K562 (cell line): ENCODE results near the gene TMEM33. TPM values are rescaled to one million over a fixed set of nuclear protein-coding genes. Genes with fewer than 3 reads are reported as not detected.
A peak's percentile ranks its signal among the peaks of the same experiment; 100 is the strongest.

ENCODE experiments used
- BDP1 ChIP-seq: IDR thresholded peaks from 3 replicates; pipeline ENCODE4 v1.6.1; 2011; ENCODE audit not compliant: insufficient read length, insufficient read depth
- BRCA1 ChIP-seq, 2 experiments: fragments of 450-650 bp in 1 of 2; sonication (generic) in 1 of 2; formaldehyde crosslinking in 1 of 2; IDR thresholded peaks; 2 replicates each; pipeline versions ENCODE4 v1.5.0 to v1.6.1; 2017 to 2020; ENCODE audit warnings: mild to moderate bottlenecking in 1 of 2, missing genetic modification reagents in 1 of 2
- CHD1 ChIP-seq: fragments of 200-600 bp; sonication (generic); IDR thresholded peaks from one replicate; pipeline ENCODE4 v1.6.1; 2012; ENCODE audit warnings: mild to moderate bottlenecking, moderate library complexity, low read length, inconsistent platforms
- CTBP1 ChIP-seq: fragments of 450-650 bp; IDR thresholded peaks from 2 replicates; pipeline ENCODE4 v1.6.1; 2016; ENCODE audit warnings: borderline replicate concordance
- DPF2 ChIP-seq: fragments of 450-650 bp; IDR thresholded peaks from 2 replicates; pipeline ENCODE4 v1.6.1; 2016
- FOS ChIP-seq: IDR thresholded peaks from 3 replicates; pipeline ENCODE4 v1.6.1; 2011; ENCODE audit not compliant: insufficient read length; ENCODE audit errors: extremely low read depth
- GABPB1 ChIP-seq: sonication (generic); formaldehyde crosslinking; IDR thresholded peaks from 2 replicates; pipeline ENCODE4 v1.8.0; 2022; ENCODE audit warnings: mild to moderate bottlenecking, missing genetic modification reagents
- HDAC3 ChIP-seq: fragments of 450-650 bp; IDR thresholded peaks from 2 replicates; pipeline ENCODE4 v1.6.1; 2018; ENCODE audit warnings: borderline replicate concordance, mild to moderate bottlenecking, moderate library complexity; ENCODE audit not compliant: partially characterized antibody
- JUND ChIP-seq, 2 experiments: IDR thresholded peaks; 2 replicates in 1 of 2; 3 replicates in 1 of 2; pipeline ENCODE4 v1.6.1; 2011; ENCODE audit warnings: borderline replicate concordance in 2 of 2, low read depth in 2 of 2, low read length in 2 of 2, improper control_type of control experiment in 1 of 2, missing biosample characterization in 1 of 2, missing genetic modification characterization in 1 of 2, missing genetic modification reagents in 1 of 2
- KLF1 ChIP-seq: fragments of 450-650 bp; IDR thresholded peaks from 2 replicates; pipeline ENCODE4 v1.6.1; 2016; ENCODE audit warnings: missing genetic modification characterization, missing compliant biosample characterization
- POLR2A ChIP-seq: fragments of 450-650 bp; conservative IDR thresholded peaks from 2 replicates; pipeline ENCODE4 v1.6.1; 2016
- POLR2H ChIP-seq: IDR thresholded peaks from 2 replicates; pipeline ENCODE4 v1.6.1; 2016; ENCODE audit warnings: missing genetic modification characterization, low read depth, mild to moderate bottlenecking, control low read depth, missing compliant biosample characterization, moderate library complexity
- RB1 ChIP-seq: fragments of 450-650 bp; IDR thresholded peaks from 2 replicates; pipeline ENCODE4 v1.6.1; 2017; ENCODE audit warnings: low read depth, mild to moderate bottlenecking
- SIN3A ChIP-seq, 2 experiments: fragments of 150-350 bp in 1 of 2; IDR thresholded peaks; 2 replicates each; pipeline ENCODE4 v1.6.1; 2011 to 2016; ENCODE audit warnings: borderline replicate concordance in 2 of 2, low read depth in 2 of 2, low read length in 2 of 2, mild to moderate bottlenecking in 2 of 2, moderate library complexity in 2 of 2; ENCODE audit not compliant: control insufficient read depth in 1 of 2
- SMAD4 ChIP-seq: fragments of 250-450 bp; sonication (Bioruptor Pico); conservative IDR thresholded peaks from 2 replicates; pipeline ENCODE4 v1.8.0; 2021; ENCODE audit warnings: inconsistent platforms, mild to moderate bottlenecking, moderate library complexity
- ZBTB7A ChIP-seq: IDR thresholded peaks from 2 replicates; pipeline ENCODE4 v1.6.1; 2011; ENCODE audit warnings: low read depth, mild to moderate bottlenecking, low read length, moderate library complexity, borderline replicate concordance; ENCODE audit not compliant: control insufficient read depth
- ZNF436 ChIP-seq: fragments of 250-450, 450-650 bp; sonication (Bioruptor Pico); formaldehyde crosslinking; IDR thresholded peaks from 2 replicates; pipeline ENCODE4 v1.7.0; 2020; ENCODE audit warnings: mild to moderate bottlenecking
- ZNF586 ChIP-seq: fragments of 450-650 bp; formaldehyde crosslinking; conservative IDR thresholded peaks from 2 replicates; pipeline ENCODE4 v1.4.0; 2020; ENCODE audit warnings: mild to moderate bottlenecking, moderate library complexity
- ZNF830 ChIP-seq: fragments of 250-450 bp; sonication (Bioruptor Pico); IDR thresholded peaks from 2 replicates; pipeline ENCODE4 v1.5.0; 2021; ENCODE audit warnings: mild to moderate bottlenecking
- polyA plus RNA-seq, 8 experiments: library from polyadenylated mRNA; depleted of rRNA in 4 of 8; stranded (reverse) in 5 of 8; unstranded in 3 of 8; fragments of >200 nt; fragmentation: Nextera tagmentation in 2 of 8; fragmentation: Illumina TruSeq in 1 of 8; extraction: Ambion mirVana in 2 of 8; extraction: Trizol in 1 of 8; gene quantifications; 2 replicates each; pipeline versions ENCODE4 v1.2.1 to v1.2.3, GENCODE V29; 2011 to 2014; ENCODE audit warnings: inconsistent platforms in 1 of 8, missing spikeins in 1 of 8
- total RNA-seq, 7 experiments: library from RNA; depleted of rRNA in 6 of 7; stranded (reverse); fragments of >200 nt in 6 of 7; fragmentation: Illumina TruSeq in 2 of 7; extraction: Trizol in 2 of 7; gene quantifications; 2 replicates each; pipeline versions ENCODE4 v1.2.1 to v1.2.3, GENCODE V29; 2011 to 2021; ENCODE audit warnings: low replicate concordance in 1 of 7
- TF ChIP-seq, protein P1 (sequence below): fragments of 450-650 bp; IDR thresholded peaks from 2 replicates; pipeline ENCODE4 v1.6.1; 2014; ENCODE audit warnings: low read depth, mild to moderate bottlenecking, moderate library complexity, borderline replicate concordance
- TF ChIP-seq, protein P2 (sequence below), 2 experiments: fragments of 450-650 bp; IDR thresholded peaks; 2 replicates each; pipeline ENCODE4 v1.6.1; 2016
- TF ChIP-seq, protein P3 (sequence below): fragments of 250-450 bp; sonication (Bioruptor Pico); IDR thresholded peaks from 2 replicates; pipeline ENCODE4 v1.9.0; 2021; ENCODE audit warnings: mild to moderate bottlenecking, inconsistent platforms

The TMEM33 gene
- total and polyA plus RNA-seq, 9 of the 15 experiments (the other 6 are each of a cell fraction or from before 2014, with no cell fraction given) = 16.8 to 85.9 (median 67.9) TPM

DNA sequence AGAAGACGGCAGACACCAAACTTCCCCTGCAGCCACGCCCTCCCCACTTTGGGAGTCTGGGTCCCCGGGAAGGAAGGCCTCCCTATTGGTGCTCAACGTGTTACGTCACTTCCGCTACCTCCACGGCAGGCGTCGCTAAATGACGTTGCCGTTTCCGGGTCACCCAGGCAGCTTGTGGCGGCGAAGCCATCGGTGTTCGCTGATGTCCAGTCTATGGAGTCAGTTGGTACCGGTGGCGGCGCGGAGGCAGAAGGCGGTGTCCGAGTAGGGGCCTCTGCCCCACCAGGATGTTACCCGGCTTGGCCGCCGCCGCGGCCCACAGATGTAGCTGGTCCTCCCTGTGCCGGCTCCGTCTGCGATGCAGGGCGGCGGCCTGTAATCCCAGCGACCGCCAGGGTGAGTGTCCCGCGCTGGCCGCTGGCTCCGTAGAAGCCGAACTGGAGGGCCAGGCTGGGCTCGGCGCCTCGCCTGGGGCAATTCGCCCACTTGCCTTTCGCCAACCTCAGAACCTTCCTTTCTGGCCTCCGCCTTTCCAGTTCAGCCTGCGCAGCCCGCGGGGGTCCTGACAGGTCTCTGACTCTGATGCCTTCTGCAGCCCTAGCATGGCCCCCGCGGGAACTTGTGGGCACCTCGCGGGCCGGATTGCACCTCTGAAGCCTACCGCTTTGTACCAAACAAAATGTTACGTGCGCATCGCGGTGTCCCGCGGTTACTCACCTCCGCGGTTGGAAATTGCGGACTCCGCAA, 55.3 kb downstream of the TMEM33 start, which contains the start of gene SLC30A9 (continued):
- TF ChIP-seq, protein P1, sequence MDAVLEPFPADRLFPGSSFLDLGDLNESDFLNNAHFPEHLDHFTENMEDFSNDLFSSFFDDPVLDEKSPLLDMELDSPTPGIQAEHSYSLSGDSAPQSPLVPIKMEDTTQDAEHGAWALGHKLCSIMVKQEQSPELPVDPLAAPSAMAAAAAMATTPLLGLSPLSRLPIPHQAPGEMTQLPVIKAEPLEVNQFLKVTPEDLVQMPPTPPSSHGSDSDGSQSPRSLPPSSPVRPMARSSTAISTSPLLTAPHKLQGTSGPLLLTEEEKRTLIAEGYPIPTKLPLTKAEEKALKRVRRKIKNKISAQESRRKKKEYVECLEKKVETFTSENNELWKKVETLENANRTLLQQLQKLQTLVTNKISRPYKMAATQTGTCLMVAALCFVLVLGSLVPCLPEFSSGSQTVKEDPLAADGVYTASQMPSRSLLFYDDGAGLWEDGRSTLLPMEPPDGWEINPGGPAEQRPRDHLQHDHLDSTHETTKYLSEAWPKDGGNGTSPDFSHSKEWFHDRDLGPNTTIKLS = peak; percentile 67; the same call in 1 of the 2 replicates
- peak; percentile 93 for TF ChIP-seq GABPB1 (CRISPR knock-in tag)
- peak; percentile 74; the same call in 1 of the 2 replicates for TF ChIP-seq KLF1
- TF ChIP-seq SMAD4 (CRISPR knock-in tag) = peak; percentile 59; the same call in 1 of the 2 replicates
- TF ChIP-seq, protein P2, sequence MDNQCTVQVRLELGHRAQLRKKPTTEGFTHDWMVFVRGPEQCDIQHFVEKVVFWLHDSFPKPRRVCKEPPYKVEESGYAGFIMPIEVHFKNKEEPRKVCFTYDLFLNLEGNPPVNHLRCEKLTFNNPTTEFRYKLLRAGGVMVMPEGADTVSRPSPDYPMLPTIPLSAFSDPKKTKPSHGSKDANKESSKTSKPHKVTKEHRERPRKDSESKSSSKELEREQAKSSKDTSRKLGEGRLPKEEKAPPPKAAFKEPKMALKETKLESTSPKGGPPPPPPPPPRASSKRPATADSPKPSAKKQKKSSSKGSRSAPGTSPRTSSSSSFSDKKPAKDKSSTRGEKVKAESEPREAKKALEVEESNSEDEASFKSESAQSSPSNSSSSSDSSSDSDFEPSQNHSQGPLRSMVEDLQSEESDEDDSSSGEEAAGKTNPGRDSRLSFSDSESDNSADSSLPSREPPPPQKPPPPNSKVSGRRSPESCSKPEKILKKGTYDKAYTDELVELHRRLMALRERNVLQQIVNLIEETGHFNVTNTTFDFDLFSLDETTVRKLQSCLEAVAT (IDR thresholded peaks at IDR 0.05) = peak in 1 of 2 experiments; percentile 47; a peak in 1 of 4 replicates
- peak; percentile 68; the same call in 1 of the 2 replicates for TF ChIP-seq JUND (IDR thresholded peaks at IDR 0.05; ENCODE audit: borderline replicate concordance, low read depth, low read length)
- peak; percentile 40; the same call in 1 of the 3 replicates for TF ChIP-seq JUND (tag; IDR thresholded peaks at IDR 0.05; ENCODE audit: borderline replicate concordance, low read depth, low read length)
- TF ChIP-seq CHD1 = peak; percentile 63
- TF ChIP-seq ZNF436 = no peak
- no peak for TF ChIP-seq BRCA1 (IDR thresholded peaks at IDR 0.05)
- TF ChIP-seq BRCA1 (CRISPR knock-in tag; IDR thresholded peaks at IDR 0.05) = no peak
- peak; percentile 70; the same call in 1 of the 2 replicates for TF ChIP-seq CTBP1
- TF ChIP-seq ZBTB7A = peak; percentile 33; the same call in 1 of the 2 replicates
- TF ChIP-seq ZNF830 (CRISPR knock-in tag) = no peak
- no peak for TF ChIP-seq ZNF586 (CRISPR knock-in tag)
- 0 out of 4 replicates have a peak, but pooled peaks have one; percentile 58 to 64 for TF ChIP-seq SIN3A (IDR thresholded peaks at IDR 0.05; ENCODE audit: borderline replicate concordance in 2 of 2, control insufficient read depth in 1 of 2, low read depth in 2 of 2, low read length in 2 of 2)
- TF ChIP-seq DPF2 = no peak
- no peak for TF ChIP-seq FOS
- TF ChIP-seq HDAC3 = no peak
- TF ChIP-seq, protein P3, sequence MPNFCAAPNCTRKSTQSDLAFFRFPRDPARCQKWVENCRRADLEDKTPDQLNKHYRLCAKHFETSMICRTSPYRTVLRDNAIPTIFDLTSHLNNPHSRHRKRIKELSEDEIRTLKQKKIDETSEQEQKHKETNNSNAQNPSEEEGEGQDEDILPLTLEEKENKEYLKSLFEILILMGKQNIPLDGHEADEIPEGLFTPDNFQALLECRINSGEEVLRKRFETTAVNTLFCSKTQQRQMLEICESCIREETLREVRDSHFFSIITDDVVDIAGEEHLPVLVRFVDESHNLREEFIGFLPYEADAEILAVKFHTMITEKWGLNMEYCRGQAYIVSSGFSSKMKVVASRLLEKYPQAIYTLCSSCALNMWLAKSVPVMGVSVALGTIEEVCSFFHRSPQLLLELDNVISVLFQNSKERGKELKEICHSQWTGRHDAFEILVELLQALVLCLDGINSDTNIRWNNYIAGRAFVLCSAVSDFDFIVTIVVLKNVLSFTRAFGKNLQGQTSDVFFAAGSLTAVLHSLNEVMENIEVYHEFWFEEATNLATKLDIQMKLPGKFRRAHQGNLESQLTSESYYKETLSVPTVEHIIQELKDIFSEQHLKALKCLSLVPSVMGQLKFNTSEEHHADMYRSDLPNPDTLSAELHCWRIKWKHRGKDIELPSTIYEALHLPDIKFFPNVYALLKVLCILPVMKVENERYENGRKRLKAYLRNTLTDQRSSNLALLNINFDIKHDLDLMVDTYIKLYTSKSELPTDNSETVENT = peak; percentile 63; the same call in 1 of the 2 replicates
- peak; percentile 76; the same call in 1 of the 2 replicates for TF ChIP-seq RB1
- TF ChIP-seq BDP1 = no peak
- peak; percentile 94 for TF ChIP-seq POLR2A
- 0 out of 2 replicates have a peak, but pooled peaks have one; percentile 62 for TF ChIP-seq POLR2H (tag)
